Measurements from ENCODE around the gene METTL27.

DNA sequence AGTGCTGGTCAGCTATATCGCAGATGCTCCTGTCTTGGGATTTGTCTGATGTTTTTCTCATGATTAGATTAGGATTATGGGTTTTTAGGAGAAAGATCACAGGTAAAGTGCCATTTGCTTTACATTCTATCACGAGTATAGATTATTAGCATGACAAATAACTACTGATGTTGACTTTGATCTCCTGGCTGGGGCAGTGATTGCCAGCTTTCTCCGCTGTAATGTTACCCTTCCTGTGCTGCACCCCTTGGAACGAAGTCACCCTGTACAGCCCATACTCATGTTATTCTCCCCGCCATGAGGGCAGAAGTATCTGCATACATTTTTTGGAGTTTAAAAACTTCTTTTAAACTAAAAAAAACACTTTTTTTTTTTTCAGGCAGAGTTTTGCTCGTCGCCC, 22.3 kb downstream of the METTL27 start:
- TF ChIP-seq, protein P1, sequence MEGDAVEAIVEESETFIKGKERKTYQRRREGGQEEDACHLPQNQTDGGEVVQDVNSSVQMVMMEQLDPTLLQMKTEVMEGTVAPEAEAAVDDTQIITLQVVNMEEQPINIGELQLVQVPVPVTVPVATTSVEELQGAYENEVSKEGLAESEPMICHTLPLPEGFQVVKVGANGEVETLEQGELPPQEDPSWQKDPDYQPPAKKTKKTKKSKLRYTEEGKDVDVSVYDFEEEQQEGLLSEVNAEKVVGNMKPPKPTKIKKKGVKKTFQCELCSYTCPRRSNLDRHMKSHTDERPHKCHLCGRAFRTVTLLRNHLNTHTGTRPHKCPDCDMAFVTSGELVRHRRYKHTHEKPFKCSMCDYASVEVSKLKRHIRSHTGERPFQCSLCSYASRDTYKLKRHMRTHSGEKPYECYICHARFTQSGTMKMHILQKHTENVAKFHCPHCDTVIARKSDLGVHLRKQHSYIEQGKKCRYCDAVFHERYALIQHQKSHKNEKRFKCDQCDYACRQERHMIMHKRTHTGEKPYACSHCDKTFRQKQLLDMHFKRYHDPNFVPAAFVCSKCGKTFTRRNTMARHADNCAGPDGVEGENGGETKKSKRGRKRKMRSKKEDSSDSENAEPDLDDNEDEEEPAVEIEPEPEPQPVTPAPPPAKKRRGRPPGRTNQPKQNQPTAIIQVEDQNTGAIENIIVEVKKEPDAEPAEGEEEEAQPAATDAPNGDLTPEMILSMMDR (IDR thresholded peaks at IDR 0.05): no peak
- TF ChIP-seq POLR2A (IDR thresholded peaks at IDR 0.05): no peak

All from uterus (tissue), 2 donors.